DOHH2 (cell line): Measurements from ENCODE around the gene SLC27A6.

Experiments used
- H3F3A ChIP-seq: fragments of 200-600 bp; sonication (generic), shearing (Covaris generic); 2 replicates; pipeline ENCODE4 v1.6.0; 2016; ENCODE audit warnings: antibody characterized with exemption, mild to moderate bottlenecking; ENCODE audit not compliant: control insufficient read depth, insufficient read depth
- H3K27ac ChIP-seq: fragments of 200-600 bp; sonication (generic); 2 replicates; pipeline ENCODE4 v1.5.1; 2014; ENCODE audit warnings: low read depth, mild to moderate bottlenecking, low read length, moderate library complexity
- H3K27me3 ChIP-seq: fragments of 200-600 bp; sonication (generic); 2 replicates; pipeline ENCODE4 v1.6.1; 2014; ENCODE audit warnings: mild to moderate bottlenecking, low read length, mixed read lengths; ENCODE audit not compliant: control insufficient read depth
- H3K36me3 ChIP-seq: fragments of 200-600 bp; sonication (generic); 2 replicates; pipeline ENCODE4 v1.6.1; 2014; ENCODE audit warnings: mild to moderate bottlenecking, low read length, moderate library complexity, mixed read lengths; ENCODE audit not compliant: control insufficient read depth
- H3K4me1 ChIP-seq: fragments of 200-600 bp; sonication (generic); 2 replicates; pipeline ENCODE4 v1.6.1; 2014; ENCODE audit warnings: mild to moderate bottlenecking, low read length, mixed read lengths; ENCODE audit not compliant: control insufficient read depth
- H3K4me2 ChIP-seq: fragments of 200-600 bp; sonication (generic); 2 replicates; pipeline ENCODE4 v1.6.0; 2014; ENCODE audit warnings: mild to moderate bottlenecking, low read length, moderate library complexity
- H3K4me3 ChIP-seq: fragments of 200-600 bp; sonication (generic); 2 replicates; pipeline ENCODE4 v1.5.1; 2014; ENCODE audit warnings: mild to moderate bottlenecking, low read length, mixed read lengths
- H3K79me2 ChIP-seq: fragments of 200-600 bp; sonication (generic); 2 replicates; pipeline ENCODE4 v1.6.1; 2014; ENCODE audit warnings: mild to moderate bottlenecking, low read length, mixed read lengths; ENCODE audit not compliant: control insufficient read depth
- H3K9me2 ChIP-seq: fragments of 200-600 bp; sonication (generic); replicated peaks from 2 replicates; pipeline ENCODE4 v1.6.1; 2014; ENCODE audit warnings: mild to moderate bottlenecking, low read length, mixed read lengths; ENCODE audit not compliant: control insufficient read depth
- H3K9me3 ChIP-seq: fragments of 200-600 bp; sonication (generic); 2 replicates; pipeline ENCODE4 v1.6.1; 2014; ENCODE audit warnings: antibody characterized with exemption, low read length, mixed read lengths; ENCODE audit not compliant: control insufficient read depth, insufficient read depth
- H4K20me1 ChIP-seq: fragments of 200-600 bp; sonication (generic); 2 replicates; pipeline ENCODE4 v1.6.0; 2014; ENCODE audit warnings: low read depth, mild to moderate bottlenecking, antibody characterized with exemption, low read length, moderate library complexity; ENCODE audit not compliant: control insufficient read depth, insufficient read depth
- CTCF ChIP-seq: fragments of 200-600 bp; sonication (generic); IDR thresholded peaks from one replicate; pipeline ENCODE4 v1.5.1; 2014; ENCODE audit warnings: antibody characterized with exemption, mild to moderate bottlenecking, low read depth, low read length; ENCODE audit not compliant: poor library complexity, severe bottlenecking
- EZH2phosphoT487 ChIP-seq: fragments of 200-600 bp; sonication (generic); IDR thresholded peaks from 2 replicates; pipeline ENCODE4 v1.6.1; 2017; ENCODE audit warnings: borderline replicate concordance, mild to moderate bottlenecking, antibody characterized with exemption, low read length, moderate library complexity, mixed read lengths

The SLC27A6 gene

GRCh38 chr5:129065721-129066120 lies 100.4 kb downstream of the SLC27A6 start:
- no peaks in the 10 kb centered on the region for H3K9me2 ChIP-seq
- H3K4me2 ChIP-seq: no peak overlapping the region
- H3K4me3 ChIP-seq: no peak overlapping the region
- TF ChIP-seq EZH2phosphoT487: no peak
- TF ChIP-seq CTCF: no peak
- H3F3A ChIP-seq: no peaks in the 10 kb centered on the region
- no peaks in the 10 kb centered on the region for H3K36me3 ChIP-seq
- no peaks in the 10 kb centered on the region for H3K79me2 ChIP-seq
- H3K9me3 ChIP-seq: no peaks in the 10 kb centered on the region
- no peaks in the 10 kb centered on the region for H4K20me1 ChIP-seq
- H3K27me3 ChIP-seq: 0 out of 2 replicates have a peak, but pooled peaks cover 5% of the 10 kb centered on the region
- no peaks in the 10 kb centered on the region for H3K4me1 ChIP-seq
- H3K27ac ChIP-seq: no peak overlapping the region

GRCh38 chr5:129067745-129068144 lies 102.5 kb downstream of the SLC27A6 start:
- Histone ChIP-seq H3K9me3 (no peaks in the 10 kb centered on the region), H3K79me2 (no peaks in the 10 kb centered on the region), H3K4me2 (no peak overlapping the region), H4K20me1 (no peaks in the 10 kb centered on the region), H3K27me3 (peaks cover 6% of the 10 kb centered on the region; the same call in 1 of the 2 replicates), H3K27ac (no peak overlapping the region), H3K36me3 (no peaks in the 10 kb centered on the region), H3K4me3 (no peak overlapping the region), H3K4me1 (no peaks in the 10 kb centered on the region), H3K9me2 (no peaks in the 10 kb centered on the region), H3F3A (no peaks in the 10 kb centered on the region)
- no peak for TF ChIP-seq CTCF
- TF ChIP-seq EZH2phosphoT487: no peak

- TF ChIP-seq CTCF: no peak
- no peak for TF ChIP-seq EZH2phosphoT487
- Histone ChIP-seq H3K36me3 (no peaks in the 10 kb centered on the region), H3K4me3 (no peak overlapping the region), H3F3A (no peaks in the 10 kb centered on the region), H3K27me3 (peaks cover 2% of the 10 kb centered on the region; the same call in 1 of the 2 replicates), H4K20me1 (no peaks in the 10 kb centered on the region), H3K79me2 (no peaks in the 10 kb centered on the region), H3K27ac (no peak overlapping the region), H3K4me2 (no peak overlapping the region), H3K9me3 (no peaks in the 10 kb centered on the region), H3K9me2 (no peaks in the 10 kb centered on the region), H3K4me1 (no peaks in the 10 kb centered on the region)
These were observed 104.0 kb downstream of the SLC27A6 start for GRCh38 chr5:129069292-129069691.
